Activated CD4-positive, alpha-beta T cell treated with anti-CD3 and anti-CD28 coated beads for 24 hours (primary cell): ENCODE measurements around the gene SKOR1.

Source experiments
- DNase-seq, 2 donors: peaks; one replicate each; pipeline ENCODE4 v3.0.0-alpha.2; 2020; ENCODE audit warnings: low read depth in 2 of 2

The SKOR1 gene

GRCh38 chr15:67824976-67825880 lies at the start of gene SKOR1:
Gene SKOR1 (plus strand): TSS chr15:67825509. CDS start chr15:67825603, 94 bp downstream.
- no peak for DNase-seq

DNA sequence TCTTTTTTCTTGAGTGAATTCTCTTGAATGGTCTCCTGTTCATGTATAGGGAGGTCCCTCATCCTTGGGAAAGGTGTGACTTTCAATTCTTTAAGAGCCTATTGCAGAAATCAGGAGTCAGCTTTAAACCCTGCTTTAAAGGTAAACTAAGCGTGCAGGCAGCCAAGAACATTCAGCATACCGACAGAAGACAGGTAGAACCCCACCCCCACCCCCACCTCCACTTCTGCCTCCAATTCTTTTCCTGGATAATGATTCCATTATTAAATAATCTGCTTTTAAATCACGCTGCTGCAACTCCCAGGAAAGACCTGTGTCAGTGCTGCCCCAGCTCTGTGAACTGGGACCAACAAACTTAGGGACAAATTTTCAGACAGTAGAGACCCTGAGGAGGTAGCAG lies 49.3 kb upstream of the SKOR1 start:
- no peak for DNase-seq

DNA sequence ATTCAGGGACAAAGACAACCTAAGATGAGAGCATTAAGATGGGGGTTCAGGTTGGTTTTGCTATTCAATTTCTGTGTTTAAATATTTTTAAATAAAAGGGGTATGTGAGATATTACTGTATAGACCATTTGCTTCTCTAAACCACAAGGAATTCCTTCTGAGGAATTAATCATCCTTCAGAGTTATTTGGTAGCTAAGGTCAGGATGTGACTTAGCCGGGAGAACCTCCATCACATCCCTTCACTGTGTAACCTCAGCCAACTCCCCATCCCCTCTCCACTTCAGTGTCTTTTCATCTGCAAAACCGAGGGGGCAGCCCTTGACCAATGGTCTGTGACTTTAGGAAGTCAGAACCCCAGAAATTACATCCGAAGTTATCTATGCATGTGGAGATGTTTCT lies 48.7 kb upstream of the SKOR1 start:
- no peak for DNase-seq

- no peak for DNase-seq
These were observed 48.2 kb upstream of the SKOR1 start for GRCh38 chr15:67777071-67777470.

GRCh38 chr15:67777773-67778172 lies 47.5 kb upstream of the SKOR1 start:
- no peak for DNase-seq

DNA sequence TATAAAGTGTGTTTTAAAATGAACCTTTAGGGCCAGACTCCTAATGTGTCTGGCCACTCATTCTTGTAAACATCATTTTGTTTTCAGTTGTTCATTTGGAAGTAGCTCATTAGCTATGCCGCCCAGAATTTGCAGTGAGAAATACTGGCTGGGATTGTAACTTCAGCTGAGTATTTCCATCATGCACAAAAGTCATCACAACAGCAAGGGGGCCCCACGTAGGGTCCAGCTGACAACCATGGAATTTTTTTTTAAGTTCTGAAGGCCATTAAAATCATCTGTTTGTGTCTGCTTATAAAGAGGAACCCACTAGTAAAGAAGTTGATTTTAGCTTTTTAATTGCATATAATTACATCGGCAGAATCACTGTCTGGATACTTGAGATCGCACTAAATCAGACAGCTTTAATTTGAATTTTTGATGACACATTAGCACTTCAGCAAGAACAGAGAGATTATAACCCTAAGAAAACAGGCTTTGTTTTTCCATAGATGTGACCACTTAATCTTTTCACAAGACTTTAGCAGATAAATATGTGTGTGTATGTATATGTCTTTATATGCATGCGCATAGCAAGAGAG lies 46.3 kb upstream of the SKOR1 start:
- DNase-seq, result no peak

DNA sequence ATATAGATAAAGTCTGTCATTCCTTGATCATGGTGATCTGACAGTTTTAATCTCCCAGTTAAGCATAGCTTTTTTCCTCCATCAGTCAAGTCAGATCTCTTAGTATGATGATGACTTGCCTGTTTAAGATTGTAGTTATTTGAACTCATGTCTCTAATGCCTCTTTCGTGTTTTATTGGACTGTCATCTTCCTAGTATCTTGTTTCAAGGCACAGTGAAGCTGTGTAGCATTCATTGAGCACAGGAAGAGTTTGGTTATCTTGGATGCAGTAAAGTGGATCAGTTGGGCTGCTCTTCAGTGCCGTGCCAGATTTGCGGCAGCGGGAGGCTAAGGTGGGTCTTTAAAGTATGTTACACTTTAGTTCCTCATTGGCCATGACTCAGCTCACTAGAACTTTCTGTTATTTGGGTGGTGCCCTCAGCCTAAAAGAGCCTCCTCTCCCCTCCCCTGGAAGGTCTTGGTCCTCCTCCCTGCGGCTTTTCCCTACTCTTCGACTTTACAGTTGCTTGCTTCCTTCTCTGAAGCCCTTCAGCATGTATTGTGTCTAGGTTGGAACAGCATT lies 45.7 kb upstream of the SKOR1 start:
- DNase-seq, result no peak

DNA sequence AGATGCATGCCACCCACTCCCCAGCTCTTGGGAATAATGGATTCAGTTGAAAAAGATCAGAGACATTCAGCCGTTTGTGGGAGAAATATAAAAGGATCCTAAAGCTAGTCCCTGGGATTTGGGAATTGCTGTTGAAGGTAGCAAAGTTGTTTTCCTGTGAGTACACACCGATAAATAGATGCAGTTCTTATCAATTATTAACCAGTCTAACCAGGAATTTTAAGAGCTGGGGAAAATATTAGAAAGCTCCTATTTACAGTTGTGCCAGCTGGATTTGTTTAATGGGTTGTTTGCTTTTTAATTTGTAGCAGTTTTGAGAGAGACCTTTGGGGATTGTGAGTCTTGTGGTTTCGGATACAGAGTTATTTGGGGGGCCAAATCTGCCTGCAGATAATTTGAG lies 44.2 kb upstream of the SKOR1 start:
- DNase-seq, result no peak

- DNase-seq, result no peak
These were observed 43.2 kb upstream of the SKOR1 start for GRCh38 chr15:67781907-67782690.

GRCh38 chr15:67782691-67782991 lies 42.7 kb upstream of the SKOR1 start:
- no peak for DNase-seq

- no peak for DNase-seq
These were observed 42.0 kb upstream of the SKOR1 start for GRCh38 chr15:67783303-67783702.

DNA sequence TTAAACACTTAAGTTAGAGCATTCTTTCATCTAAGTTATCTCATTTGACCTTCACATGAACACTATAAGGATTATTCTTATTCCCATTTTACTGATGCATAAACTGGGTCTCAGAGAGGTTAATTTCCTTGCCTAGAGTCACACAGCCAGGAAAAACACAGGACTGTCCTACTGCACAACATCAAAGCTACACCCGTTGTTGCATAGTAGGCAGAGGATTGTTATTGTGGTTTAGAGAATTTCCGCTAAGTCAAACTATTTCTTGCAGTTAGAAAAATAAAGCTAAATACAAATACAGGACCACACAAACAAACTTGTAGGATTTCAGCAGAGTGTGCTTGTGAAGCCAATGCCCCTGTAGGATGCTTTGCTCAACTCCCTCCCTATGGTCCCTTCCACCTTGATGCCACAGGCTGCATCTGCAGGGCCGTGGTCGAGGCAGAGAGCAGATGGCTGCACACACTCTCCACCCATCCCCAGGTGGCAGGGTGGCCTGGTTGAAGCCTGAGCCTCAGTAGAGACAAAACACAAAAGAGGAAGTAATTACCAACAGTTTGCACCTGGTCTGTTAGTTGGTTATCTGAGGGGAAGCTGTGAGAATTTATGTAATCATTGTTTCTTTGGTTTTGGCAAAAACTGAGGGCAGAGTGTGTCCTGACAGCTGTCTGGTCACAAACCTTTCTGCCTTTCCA lies 41.1 kb upstream of the SKOR1 start:
- DNase-seq, result no peak

- DNase-seq, result no peak
These were observed 40.4 kb upstream of the SKOR1 start for GRCh38 chr15:67784856-67785430.

GRCh38 chr15:67785431-67785830 lies 39.9 kb upstream of the SKOR1 start:
- no peak for DNase-seq

GRCh38 chr15:67786646-67787045 lies 38.7 kb upstream of the SKOR1 start:
- no peak for DNase-seq

DNA sequence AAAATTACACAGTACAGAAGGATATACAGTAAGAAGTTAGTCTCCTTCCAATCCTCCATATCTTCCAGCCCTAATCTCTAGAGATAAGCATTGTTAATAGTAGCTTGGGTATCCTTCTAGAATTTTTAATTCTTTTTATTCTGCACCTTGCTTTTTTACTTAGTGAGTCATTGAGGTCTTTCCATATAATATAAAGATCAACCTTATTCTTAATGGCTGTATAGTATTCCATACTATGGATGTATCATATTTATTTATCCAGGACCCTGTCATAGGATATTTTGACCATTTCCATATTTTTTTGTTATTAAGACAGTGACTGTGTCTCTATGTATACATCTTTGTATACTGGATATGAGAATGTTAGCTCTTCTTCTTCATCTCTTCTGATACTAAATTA lies 36.3 kb upstream of the SKOR1 start:
- DNase-seq, result no peak

DNA sequence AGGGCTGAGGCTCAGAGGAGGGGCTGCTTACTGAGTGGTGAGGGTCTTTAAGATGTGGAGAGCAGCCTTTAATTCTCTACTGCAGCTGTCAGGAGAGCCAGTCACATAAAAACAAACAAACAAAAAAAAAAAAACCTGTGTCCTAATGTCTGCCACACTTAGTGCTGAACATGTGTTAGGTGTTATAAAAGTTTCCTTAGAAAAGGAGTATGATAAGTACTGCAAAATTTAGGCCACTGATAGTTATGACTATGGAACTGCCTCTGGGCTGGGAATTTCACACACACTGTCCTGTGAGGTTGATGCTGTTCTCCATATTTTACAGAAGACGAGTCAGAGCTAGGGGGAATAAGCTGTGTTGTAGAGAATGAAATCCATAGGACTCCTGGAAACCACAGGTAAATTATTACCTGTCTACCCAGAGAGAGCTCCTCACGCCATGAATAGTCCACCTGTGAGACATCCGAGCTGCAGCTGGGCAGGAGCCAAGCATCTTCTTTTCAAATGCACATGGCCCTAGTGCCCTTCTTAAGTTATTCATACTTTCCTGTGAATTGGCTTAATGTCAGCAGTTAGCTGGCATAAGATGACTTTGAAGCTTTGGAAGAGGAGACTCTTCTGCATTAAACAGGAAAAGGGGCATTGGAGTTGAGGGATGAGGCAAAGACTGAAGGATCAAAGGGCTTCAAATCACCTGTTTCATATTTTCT lies 34.5 kb upstream of the SKOR1 start:
- no peak for DNase-seq

DNA sequence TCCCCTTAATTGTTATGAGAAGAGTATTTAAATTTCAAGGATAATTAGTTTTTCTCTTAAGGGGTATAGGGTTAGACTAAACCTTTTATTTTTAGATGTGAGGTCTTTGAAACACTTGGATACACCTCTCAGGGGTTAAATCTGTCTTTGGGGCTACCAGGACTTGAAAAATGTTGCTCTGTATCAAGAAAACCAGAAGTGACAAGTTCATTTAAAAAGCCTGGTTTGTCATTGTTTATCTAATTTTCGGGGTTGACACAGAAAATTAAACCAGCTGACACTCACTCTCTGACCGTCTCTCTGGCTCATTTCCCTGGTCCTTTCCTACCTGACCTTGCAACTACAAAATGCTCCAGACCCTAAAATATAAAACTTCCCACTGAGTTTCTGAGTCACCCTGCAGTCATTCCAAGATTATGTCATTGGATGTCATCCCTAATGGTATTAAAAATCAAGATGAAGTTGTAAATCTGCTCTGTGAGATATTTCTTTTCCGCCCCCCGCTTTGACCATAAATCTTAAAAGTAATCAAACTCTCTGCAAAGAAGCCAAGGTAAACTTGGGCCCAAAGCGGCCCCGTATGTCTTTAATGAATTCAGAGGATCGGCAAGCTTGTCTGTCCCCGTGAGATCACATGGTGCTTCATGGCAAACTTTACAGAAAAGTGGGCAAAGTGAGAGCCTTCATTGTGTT lies 32.9 kb upstream of the SKOR1 start:
- DNase-seq, result no peak

DNA sequence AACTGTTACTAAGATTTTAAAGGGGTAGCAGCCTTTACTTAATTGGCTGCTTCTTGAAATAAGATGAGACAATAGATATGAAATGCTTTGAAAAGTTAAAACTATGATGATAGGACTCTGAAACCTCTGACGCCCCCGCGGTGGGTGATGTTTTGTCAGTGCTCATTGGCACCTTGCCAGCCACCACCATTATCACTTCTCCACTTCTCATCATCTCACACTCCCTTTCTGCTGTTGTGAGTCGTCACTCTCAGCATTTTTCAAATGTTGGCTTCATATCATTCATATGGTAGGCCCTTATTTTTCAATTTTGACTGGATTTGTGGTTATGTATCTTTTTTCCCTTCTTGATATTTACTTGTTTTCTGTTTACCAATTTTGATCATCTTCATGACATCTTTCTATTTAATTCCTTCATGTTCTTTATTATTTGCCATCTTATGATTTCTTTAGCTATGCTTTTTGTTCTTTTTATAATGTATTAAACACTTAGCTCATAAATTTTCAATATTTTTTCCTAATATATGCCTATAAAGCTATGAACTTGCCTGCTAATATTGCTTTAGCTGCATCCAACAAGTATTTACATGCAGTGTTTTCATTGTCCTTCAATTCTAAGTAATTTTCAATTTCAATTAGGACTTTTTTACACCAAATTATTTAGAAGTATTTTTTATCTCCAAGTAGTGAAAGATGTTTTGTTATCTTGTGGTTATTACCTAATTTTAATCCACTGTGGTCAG lies 30.3 kb upstream of the SKOR1 start:
- DNase-seq, result peak; percentile 17 to 38
